Left lung (tissue), 10 donors: ENCODE measurements around the gene GORASP2. TPM values are rescaled to one million over a fixed set of nuclear protein-coding genes. Genes with fewer than 3 reads are reported as not detected.

Experiments
- ATAC-seq: fragments of 200-7000 bp; cut with Tn5 transposase; one replicate; pipeline ENCODE4 v1.9.1; 2020; ENCODE audit warnings: moderate library complexity
- DNase-seq, 4 donors: peaks; one replicate each; pipeline ENCODE4 v3.0.0-alpha.2; 2013 to 2020
- H3K27ac ChIP-seq, 2 donors: fragments of 200-600 bp; sonication (generic) in 1 of 2; one replicate each; pipeline versions ENCODE4 v1.5.0 to v1.8.0; 2020 to 2021
- H3K27me3 ChIP-seq, 2 donors: fragments of 200-600 bp; sonication (generic) in 1 of 2; one replicate each; pipeline versions ENCODE4 v1.5.0 to v1.8.0; 2020 to 2021
- H3K36me3 ChIP-seq, 2 donors: fragments of 200-600 bp; sonication (generic) in 1 of 2; one replicate each; pipeline versions ENCODE4 v1.5.0 to v1.8.0; 2020 to 2021
- H3K4me1 ChIP-seq, 2 donors: fragments of 200-600 bp; one replicate each; pipeline ENCODE4 v1.8.0; 2021
- H3K4me3 ChIP-seq, 2 donors: fragments of 200-600 bp; sonication (generic) in 1 of 2; one replicate each; pipeline versions ENCODE4 v1.5.0 to v1.8.0; 2020 to 2021; ENCODE audit warnings: mild to moderate bottlenecking in 1 of 2
- H3K9me3 ChIP-seq, 2 donors: fragments of 200-600 bp; sonication (generic) in 1 of 2; one replicate each; pipeline versions ENCODE4 v1.5.0 to v1.8.0; 2020 to 2021
- intact Hi-C, 2 donors: fragments of 100-400 bp; cut with DNase I; formaldehyde crosslinking; loops; one replicate each; pipeline versions ENCODE4 v1.11.2 to v1.14.2; 2022
- polyA plus RNA-seq, 6 donors: library from polyadenylated mRNA; unstranded; fragments of 120-200 nt; gene quantifications; one replicate each; pipeline ENCODE4 v1.2.1, GENCODE V29; 2013; ENCODE audit not compliant: insufficient read length in 6 of 6
- total RNA-seq, 2 donors: library from RNA; stranded (reverse); fragmentation: NEBNext Ultra II Directional; extraction: Animal tissue kit (Norgen Biotek cat#: 25700); gene quantifications; one replicate each; pipeline ENCODE4 v1.2.1, GENCODE V29; 2021
- TF ChIP-seq, protein P1 (sequence below), 2 donors: fragments of 200-600 bp; sonication (generic) in 1 of 2; IDR thresholded peaks; one replicate each; pipeline versions ENCODE4 v1.5.0 to v1.8.0; 2021; ENCODE audit warnings: antibody characterized with exemption in 2 of 2
- donor health status: DM: no; HTN: yes; CAD: no.
- donor health status: DM: no; HTN: no; CAD: no.

GORASP2 gene
- total and polyA plus RNA-seq, 8 donors, result 67.6 to 93.1 (median 79.5) TPM

DNA sequence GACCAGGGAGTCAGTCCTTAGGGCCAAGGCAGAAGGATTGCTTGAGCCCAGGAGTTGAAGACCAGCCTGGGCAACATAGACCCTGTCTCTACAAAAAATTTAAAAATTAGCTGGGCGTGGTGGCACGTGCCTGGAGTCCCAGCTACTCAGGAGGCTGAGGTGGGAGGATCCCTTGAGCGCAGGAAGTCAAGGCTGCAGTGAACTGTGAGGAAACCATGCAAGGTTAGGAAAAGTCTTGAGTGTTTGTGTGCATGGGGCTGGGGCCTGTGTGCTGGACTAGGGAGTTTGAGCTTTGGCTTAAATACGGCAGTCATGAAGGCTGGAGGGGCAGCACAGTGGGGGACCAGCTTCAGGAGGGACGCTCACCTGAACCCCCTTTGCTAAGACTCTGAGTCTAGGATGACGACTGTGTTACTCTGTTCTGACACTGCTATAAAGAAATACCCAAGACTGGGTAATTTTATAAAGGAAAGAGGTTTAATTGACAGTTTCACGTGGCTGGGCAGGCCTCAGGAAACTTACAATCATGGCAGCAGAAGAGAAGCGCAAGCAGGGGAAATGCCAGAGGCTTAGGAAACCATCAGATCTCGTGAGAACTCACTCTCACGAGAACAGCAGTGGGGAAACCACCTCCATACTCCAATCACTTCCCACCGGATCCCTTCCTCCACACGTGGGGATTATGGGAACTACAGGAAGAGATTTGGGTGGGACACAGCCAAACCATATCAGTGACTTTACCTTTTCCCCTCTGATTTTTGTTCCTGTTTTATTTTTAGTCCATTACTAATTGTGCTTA, 39.4 kb downstream of the GORASP2 start:
- ATAC-seq (no peak), DNase-seq (no peak)
- TF ChIP-seq, protein P1, sequence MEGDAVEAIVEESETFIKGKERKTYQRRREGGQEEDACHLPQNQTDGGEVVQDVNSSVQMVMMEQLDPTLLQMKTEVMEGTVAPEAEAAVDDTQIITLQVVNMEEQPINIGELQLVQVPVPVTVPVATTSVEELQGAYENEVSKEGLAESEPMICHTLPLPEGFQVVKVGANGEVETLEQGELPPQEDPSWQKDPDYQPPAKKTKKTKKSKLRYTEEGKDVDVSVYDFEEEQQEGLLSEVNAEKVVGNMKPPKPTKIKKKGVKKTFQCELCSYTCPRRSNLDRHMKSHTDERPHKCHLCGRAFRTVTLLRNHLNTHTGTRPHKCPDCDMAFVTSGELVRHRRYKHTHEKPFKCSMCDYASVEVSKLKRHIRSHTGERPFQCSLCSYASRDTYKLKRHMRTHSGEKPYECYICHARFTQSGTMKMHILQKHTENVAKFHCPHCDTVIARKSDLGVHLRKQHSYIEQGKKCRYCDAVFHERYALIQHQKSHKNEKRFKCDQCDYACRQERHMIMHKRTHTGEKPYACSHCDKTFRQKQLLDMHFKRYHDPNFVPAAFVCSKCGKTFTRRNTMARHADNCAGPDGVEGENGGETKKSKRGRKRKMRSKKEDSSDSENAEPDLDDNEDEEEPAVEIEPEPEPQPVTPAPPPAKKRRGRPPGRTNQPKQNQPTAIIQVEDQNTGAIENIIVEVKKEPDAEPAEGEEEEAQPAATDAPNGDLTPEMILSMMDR (IDR thresholded peaks at IDR 0.05), result no peak
- peaks cover 0 to 9% of the 10 kb centered on the region in 2 donors for H3K4me1 ChIP-seq
- H3K4me3 ChIP-seq, result no peak overlapping the region
- intact Hi-C loops, result no loop called here
- H3K27me3 ChIP-seq, result no peaks in the 10 kb centered on the region
- peaks cover 0 to 50% of the 10 kb centered on the region in 2 donors for H3K36me3 ChIP-seq
- H3K27ac ChIP-seq, result no peak overlapping the region
- no peaks in the 10 kb centered on the region for H3K9me3 ChIP-seq

DNA sequence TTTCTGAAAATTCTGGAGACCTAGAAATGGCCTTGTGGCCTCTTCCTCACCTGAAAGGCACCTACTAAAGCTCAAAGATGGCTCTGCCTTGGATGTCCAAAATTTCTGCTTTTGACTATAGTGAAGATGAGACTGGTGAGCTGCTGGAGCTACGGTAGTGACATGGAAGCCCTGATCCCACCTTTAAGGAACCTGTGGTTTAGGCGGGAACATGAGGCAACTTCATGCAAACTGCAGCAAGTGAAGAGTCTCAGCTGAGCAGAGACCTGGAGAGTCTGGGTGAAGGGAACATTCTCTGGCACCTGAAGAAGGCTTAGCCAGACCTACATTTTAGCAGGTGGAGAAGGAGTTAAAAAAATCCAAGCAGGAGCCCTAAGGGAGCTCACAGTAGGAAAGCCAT, 40.0 kb downstream of the GORASP2 start:
- H3K27ac ChIP-seq, result no peak overlapping the region
- TF ChIP-seq, protein P1 (IDR thresholded peaks at IDR 0.05), result no peak
- peaks cover 0 to 3% of the 10 kb centered on the region in 2 donors for H3K27me3 ChIP-seq
- H3K4me1 ChIP-seq, result peaks cover 0 to 15% of the 10 kb centered on the region in 2 donors
- peaks cover 0 to 44% of the 10 kb centered on the region in 2 donors for H3K36me3 ChIP-seq
- no peak for DNase-seq
- no peak for ATAC-seq
- intact Hi-C loops, result no loop called here
- H3K4me3 ChIP-seq, result no peak overlapping the region
- no peaks in the 10 kb centered on the region for H3K9me3 ChIP-seq

DNA sequence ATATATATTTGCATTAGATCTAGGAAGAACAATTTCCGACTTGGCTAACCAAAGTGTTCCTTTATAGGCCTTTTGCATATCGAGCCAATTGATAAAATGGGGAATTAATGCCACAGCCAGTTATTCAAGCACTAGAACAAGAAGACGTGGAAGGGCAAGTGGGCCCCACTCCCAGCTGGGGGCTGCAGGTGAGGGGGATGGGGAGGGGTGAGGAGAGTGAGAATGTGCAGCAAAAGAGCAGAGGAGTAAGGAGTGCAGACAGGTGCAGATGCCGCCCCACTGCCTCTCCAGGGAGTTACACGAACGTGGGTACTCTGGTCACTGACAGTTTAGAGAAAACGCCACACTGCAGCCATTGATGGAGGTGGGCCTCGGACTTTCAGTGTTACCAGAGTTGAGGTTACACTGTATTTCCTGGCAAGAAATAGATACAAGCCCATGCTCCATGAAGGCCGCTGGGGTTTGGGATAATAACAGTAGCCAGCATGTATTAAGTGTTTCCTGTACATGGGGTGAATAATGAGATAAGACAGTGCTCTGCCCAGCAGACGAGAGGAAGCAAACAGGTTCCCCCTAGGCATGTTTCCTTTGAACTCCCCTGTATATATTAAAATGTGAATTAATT, 40.9 kb downstream of the GORASP2 start:
- no peak overlapping the region for H3K27ac ChIP-seq
- intact Hi-C loops, result loop anchor here in 1 of 2 donors (5.0 to 10.0 kb wide), 2 partner anchors 185 to 447 kb away; no protein-coding TSS in a partner anchor
- H3K36me3 ChIP-seq, result peaks cover 0 to 34% of the 10 kb centered on the region in 2 donors

DNA sequence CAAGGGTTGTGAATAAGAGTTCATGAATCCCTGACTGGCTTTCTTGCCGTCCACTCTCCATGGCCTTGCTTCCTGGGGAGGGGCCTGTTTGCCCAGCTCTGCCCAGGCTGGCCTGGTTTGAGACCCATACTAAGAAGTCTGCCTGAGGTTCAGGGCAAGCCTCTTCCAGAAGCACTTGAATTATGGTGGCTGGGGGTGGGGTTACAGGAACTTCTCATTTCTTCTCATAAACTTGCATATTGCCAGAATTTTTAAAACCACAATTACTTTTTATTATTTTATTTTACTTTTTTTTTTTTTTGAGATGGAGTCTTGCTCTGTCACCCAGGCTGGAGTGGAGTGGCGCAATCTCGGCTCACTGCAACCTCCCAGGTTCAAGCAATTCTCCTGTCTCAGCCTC, 42.0 kb downstream of the GORASP2 start:
- H3K4me1 ChIP-seq, result peaks cover 0 to 17% of the 10 kb centered on the region in 2 donors
- no peak for DNase-seq
- H3K36me3 ChIP-seq, result peaks cover 0 to 23% of the 10 kb centered on the region in 2 donors
- intact Hi-C loops, result loop anchor here in 1 of 2 donors (5.0 to 10.0 kb wide), 2 partner anchors 184 to 446 kb away; no protein-coding TSS in a partner anchor
- peaks cover 0 to 23% of the 10 kb centered on the region in 2 donors for H3K27me3 ChIP-seq
- TF ChIP-seq, protein P1 (IDR thresholded peaks at IDR 0.05), result no peak
- ATAC-seq, result no peak
- no peak overlapping the region for H3K4me3 ChIP-seq
- H3K9me3 ChIP-seq, result no peaks in the 10 kb centered on the region
- H3K27ac ChIP-seq, result no peak overlapping the region

More for the DNA sequence above, 40.9 kb downstream of the GORASP2 start:
- TF ChIP-seq, protein P1 (IDR thresholded peaks at IDR 0.05), result no peak
- DNase-seq, result no peak
- Histone ChIP-seq H3K9me3 (no peaks in the 10 kb centered on the region), H3K27me3 (peaks cover 0 to 12% of the 10 kb centered on the region in 2 donors), H3K4me1 (peaks cover 0 to 17% of the 10 kb centered on the region in 2 donors), H3K4me3 (no peak overlapping the region)
- no peak for ATAC-seq
